H1 (cell line): ENCODE data around the gene C3orf38. TPM values are rescaled to one million over a fixed set of nuclear protein-coding genes. Genes with fewer than 3 reads are reported as not detected.

Experiments
- CBX8 ChIP-seq: fragments of 300-800, 300-1000 bp; sonication (generic); IDR thresholded peaks from 2 replicates; pipeline ENCODE4 v1.7.1; 2016; ENCODE audit warnings: low read depth, low read length, borderline replicate concordance
- EP300 ChIP-seq, 2 experiments: IDR thresholded peaks; 1 replicate in 1 of 2; 2 replicates in 1 of 2; pipeline ENCODE4 v1.6.1; 2011 to 2012; ENCODE audit warnings: low read depth in 2 of 2, low read length in 2 of 2, mild to moderate bottlenecking in 2 of 2, borderline replicate concordance in 1 of 2, inconsistent platforms in 1 of 2, moderate library complexity in 1 of 2
- EZH2 ChIP-seq: fragments of 200-600 bp; sonication (generic); IDR thresholded peaks from 2 replicates; pipeline ENCODE4 v1.7.1; 2012; ENCODE audit warnings: low read depth, mild to moderate bottlenecking, moderate library complexity, low read length, inconsistent platforms; ENCODE audit not compliant: severe bottlenecking
- HDAC2 ChIP-seq, 2 experiments: fragments of 300-600 bp in 1 of 2; sonication (generic) in 1 of 2; IDR thresholded peaks; 2 replicates each; pipeline ENCODE4 v1.6.1; 2011 to 2012; ENCODE audit warnings: low read depth in 2 of 2, low read length in 2 of 2, mild to moderate bottlenecking in 2 of 2, moderate library complexity in 2 of 2, borderline replicate concordance in 1 of 2, inconsistent platforms in 1 of 2
- RBBP5 ChIP-seq: IDR thresholded peaks from 2 replicates; pipeline ENCODE4 v1.7.1; 2012; ENCODE audit warnings: low read depth, mild to moderate bottlenecking, inconsistent platforms, low read length, moderate library complexity, borderline replicate concordance
- SIRT6 ChIP-seq: IDR thresholded peaks from one replicate; pipeline ENCODE4 v1.7.1; 2012; ENCODE audit warnings: low read length, inconsistent platforms
- TAF7 ChIP-seq: optimal IDR thresholded peaks from 2 replicates; pipeline ENCODE3; 2011; ENCODE audit warnings: low read depth, mild to moderate bottlenecking, inconsistent platforms, low read length, moderate library complexity, borderline replicate concordance
- ZNF274 ChIP-seq: IDR thresholded peaks from 2 replicates; pipeline ENCODE4 v1.7.0; 2012; ENCODE audit warnings: low read length, borderline replicate concordance; ENCODE audit errors: extremely low read depth
- polyA plus RNA-seq, 7 experiments: library from polyadenylated mRNA; depleted of rRNA in 3 of 7; stranded (reverse) in 5 of 7; unstranded in 2 of 7; fragments of >200 nt in 5 of 7; fragments of 200-250 nt in 2 of 7; gene quantifications; 1 replicate in 5 of 7; 2 replicates in 1 of 7; 4 replicates in 1 of 7; pipeline versions ENCODE4 v1.2.1 to v1.2.3, GENCODE V29; 2011 to 2013; ENCODE audit warnings: missing spikeins in 2 of 7, mixed read lengths in 2 of 7
- total RNA-seq: library from RNA; stranded (reverse); fragmentation: NEBNext Ultra II Directional; extraction: Animal tissue kit (Norgen Biotek cat#: 25700); gene quantifications from 2 replicates; pipeline ENCODE4 v1.2.1, GENCODE V29; 2021
- TF ChIP-seq, protein P1 (sequence below): IDR thresholded peaks from 2 replicates; pipeline ENCODE4 v1.6.1; 2012; ENCODE audit warnings: low read length, inconsistent platforms

C3orf38 gene
- total and polyA plus RNA-seq, 2 of the 8 experiments (the other 6 are each of a cell fraction or from before 2014, with no cell fraction given): 8.6 to 32.1 TPM

DNA sequence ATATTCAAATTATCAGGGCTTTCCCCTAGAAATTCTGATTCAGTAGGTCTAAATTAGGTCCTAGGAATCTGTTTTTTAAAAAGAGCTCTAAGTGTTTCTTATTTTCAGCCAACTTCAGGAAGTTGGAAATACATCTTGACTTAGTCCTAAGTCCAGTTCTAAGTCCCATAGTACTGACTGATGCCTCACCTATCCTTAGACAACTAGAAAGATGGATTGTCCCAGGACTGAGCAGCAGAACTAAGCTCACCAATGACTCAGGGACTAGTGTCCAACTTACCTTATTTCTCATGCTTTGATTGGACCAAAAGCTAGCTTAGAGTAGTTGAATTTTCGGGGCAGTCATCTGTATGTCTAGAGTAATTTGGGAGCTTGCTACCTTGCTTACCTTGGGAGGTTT lies 26.2 kb upstream of the C3orf38 start (continued):
- TF ChIP-seq, protein P1, sequence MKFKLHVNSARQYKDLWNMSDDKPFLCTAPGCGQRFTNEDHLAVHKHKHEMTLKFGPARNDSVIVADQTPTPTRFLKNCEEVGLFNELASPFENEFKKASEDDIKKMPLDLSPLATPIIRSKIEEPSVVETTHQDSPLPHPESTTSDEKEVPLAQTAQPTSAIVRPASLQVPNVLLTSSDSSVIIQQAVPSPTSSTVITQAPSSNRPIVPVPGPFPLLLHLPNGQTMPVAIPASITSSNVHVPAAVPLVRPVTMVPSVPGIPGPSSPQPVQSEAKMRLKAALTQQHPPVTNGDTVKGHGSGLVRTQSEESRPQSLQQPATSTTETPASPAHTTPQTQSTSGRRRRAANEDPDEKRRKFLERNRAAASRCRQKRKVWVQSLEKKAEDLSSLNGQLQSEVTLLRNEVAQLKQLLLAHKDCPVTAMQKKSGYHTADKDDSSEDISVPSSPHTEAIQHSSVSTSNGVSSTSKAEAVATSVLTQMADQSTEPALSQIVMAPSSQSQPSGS: no peak
- TF ChIP-seq EZH2 (no peak), SIRT6 (no peak), TAF7 (no peak), CBX8 (no peak), HDAC2 (IDR thresholded peaks at IDR 0.05; ENCODE audit: borderline replicate concordance in 1 of 2, low read depth in 2 of 2, low read length in 2 of 2) (no peak), RBBP5 (no peak), ZNF274 (no peak), EP300 (IDR thresholded peaks at IDR 0.05; ENCODE audit: borderline replicate concordance in 1 of 2, low read depth in 2 of 2, low read length in 2 of 2) (no peak)
- TF ChIP-seq, all 59 proteins: peak for 0
